Measurements from ENCODE around the gene UCN. TPM values are rescaled to one million over a fixed set of nuclear protein-coding genes. Genes with fewer than 3 reads are reported as not detected.
A peak's percentile ranks its signal among the peaks of the same experiment; 100 is the strongest.

The UCN gene
- total RNA-seq, 1 experiment from 2014 or later: 7.9 TPM

GRCh38 chr2:27309651-27310050, 1.4 kb upstream of the UCN start:
- no peaks in the 10 kb centered on the region for H3K9me3 Mint-ChIP-seq (ENCODE audit: unreplicated experiment)
- H3K27me3 Mint-ChIP-seq (ENCODE audit: insufficient read depth, unreplicated experiment): no peaks in the 10 kb centered on the region
- POLR2A ChIA-PET: interaction anchor here (0.6 to 1.0 kb wide), 3 partner anchors 16 to 214 kb away, joined by 3 read pairs; no protein-coding TSS in a partner anchor
- no peaks in the 10 kb centered on the region for H3K4me1 Mint-ChIP-seq (ENCODE audit: insufficient read depth, unreplicated experiment)
- BruUV-seq (replicated peaks): TSS peak; percentile 58
- H3K4me3 Mint-ChIP-seq (ENCODE audit: unreplicated experiment): no peak overlapping the region
- TF ChIP-seq CTCF (IDR thresholded peaks at IDR 0.05; ENCODE audit: unreplicated experiment): no peak
- CTCF ChIA-PET: interaction anchor here (0.5 to 1.4 kb wide), 4 partner anchors 9 to 64 kb away, joined by 3 read pairs; no protein-coding TSS in a partner anchor
- DNase-seq (ENCODE audit: unreplicated experiment): no peak
- H3K27ac Mint-ChIP-seq (ENCODE audit: low read depth, unreplicated experiment): no peak overlapping the region
- peaks cover 27% of the 10 kb centered on the region for H3K36me3 Mint-ChIP-seq (ENCODE audit: insufficient read depth, unreplicated experiment)
- intact Hi-C loops (cut with micrococcal nuclease): no loop called here

- BruUV-seq (replicated peaks): no TSS peak
- Mint-ChIP-seq H3K27me3 (ENCODE audit: insufficient read depth, unreplicated experiment) (no peaks in the 10 kb centered on the region), H3K4me3 (ENCODE audit: unreplicated experiment) (no peak overlapping the region), H3K4me1 (ENCODE audit: insufficient read depth, unreplicated experiment) (no peaks in the 10 kb centered on the region), H3K27ac (ENCODE audit: low read depth, unreplicated experiment) (no peak overlapping the region), H3K9me3 (ENCODE audit: unreplicated experiment) (no peaks in the 10 kb centered on the region), H3K36me3 (ENCODE audit: insufficient read depth, unreplicated experiment) (peaks cover 27% of the 10 kb centered on the region)
- DNase-seq (ENCODE audit: unreplicated experiment): no peak
- intact Hi-C loops (cut with micrococcal nuclease): no loop called here
- no peak for TF ChIP-seq CTCF (IDR thresholded peaks at IDR 0.05; ENCODE audit: unreplicated experiment)
- ChIA-PET POLR2A (no interaction called here), CTCF (interaction anchor here (0.6 to 1.0 kb wide), 3 partner anchors 14 to 239 kb away, joined by 3 to 5 read pairs (median 4); no protein-coding TSS in a partner anchor)
Measured at GRCh38 chr2:27307545-27308358, 493 bp downstream of the UCN start.

- peaks cover 26% of the 10 kb centered on the region for H3K36me3 Mint-ChIP-seq (ENCODE audit: insufficient read depth, unreplicated experiment)
- H3K4me3 Mint-ChIP-seq (ENCODE audit: unreplicated experiment): no peak overlapping the region
- TF ChIP-seq CTCF (IDR thresholded peaks at IDR 0.05; ENCODE audit: unreplicated experiment): no peak
- BruUV-seq (replicated peaks): no TSS peak
- no peaks in the 10 kb centered on the region for H3K27me3 Mint-ChIP-seq (ENCODE audit: insufficient read depth, unreplicated experiment)
- no peaks in the 10 kb centered on the region for H3K4me1 Mint-ChIP-seq (ENCODE audit: insufficient read depth, unreplicated experiment)
- POLR2A ChIA-PET: no interaction called here
- no peaks in the 10 kb centered on the region for H3K9me3 Mint-ChIP-seq (ENCODE audit: unreplicated experiment)
- intact Hi-C loops (cut with micrococcal nuclease): no loop called here
- DNase-seq (ENCODE audit: unreplicated experiment): no peak
- CTCF ChIA-PET: no interaction called here
- H3K27ac Mint-ChIP-seq (ENCODE audit: low read depth, unreplicated experiment): no peak overlapping the region
Measured at GRCh38 chr2:27307287-27307544, 1.0 kb downstream of the UCN start.

GRCh38 chr2:27306573-27307286, 1.5 kb downstream of the UCN start:
- H3K27me3 Mint-ChIP-seq (ENCODE audit: insufficient read depth, unreplicated experiment): no peaks in the 10 kb centered on the region
- CTCF ChIA-PET: interaction anchor here (0.9 to 1.5 kb wide), 3 partner anchors 8 to 42 kb away, joined by 3 to 6 read pairs (median 3); no protein-coding TSS in a partner anchor
- no peaks in the 10 kb centered on the region for H3K4me1 Mint-ChIP-seq (ENCODE audit: insufficient read depth, unreplicated experiment)
- no peak overlapping the region for H3K27ac Mint-ChIP-seq (ENCODE audit: low read depth, unreplicated experiment)
- no peak for DNase-seq (ENCODE audit: unreplicated experiment)
- H3K9me3 Mint-ChIP-seq (ENCODE audit: unreplicated experiment): no peaks in the 10 kb centered on the region
- no peak overlapping the region for H3K4me3 Mint-ChIP-seq (ENCODE audit: unreplicated experiment)
- TF ChIP-seq CTCF (IDR thresholded peaks at IDR 0.05; ENCODE audit: unreplicated experiment): no peak
- intact Hi-C loops (cut with micrococcal nuclease): no loop called here
- POLR2A ChIA-PET: interaction anchor here (3.6 kb wide), 1 partner anchor 16 kb away, joined by 13 read pairs; the partner anchor contains the start of gene MPV17
- peaks cover 21% of the 10 kb centered on the region for H3K36me3 Mint-ChIP-seq (ENCODE audit: insufficient read depth, unreplicated experiment)
- no TSS peak for BruUV-seq (replicated peaks)
